HepG2 (cell line): ENCODE results near the gene DPEP2NB. TPM values are rescaled to one million over a fixed set of nuclear protein-coding genes. Genes with fewer than 3 reads are reported as not detected.

Experiments
- BRCA1 ChIP-seq: sonication (generic); formaldehyde crosslinking; IDR thresholded peaks from 2 replicates; pipeline ENCODE4 v1.4.0; 2020; ENCODE audit warnings: missing genetic modification reagents
- CBX2 ChIP-seq, 2 experiments: fragments of 200-600 bp in 1 of 2; sonication (generic); formaldehyde crosslinking in 1 of 2; IDR thresholded peaks; 2 replicates each; pipeline versions ENCODE4 v1.7.0 to v1.8.1; 2018 to 2022; ENCODE audit warnings: low read depth in 2 of 2, low read length in 1 of 2, mild to moderate bottlenecking in 1 of 2, missing genetic modification reagents in 1 of 2
- KDM1A ChIP-seq: IDR thresholded peaks from 2 replicates; pipeline ENCODE4 v1.6.1; 2016; ENCODE audit warnings: missing compliant biosample characterization
- KLF16 ChIP-seq, 2 experiments: sonication (generic) in 1 of 2; formaldehyde crosslinking in 1 of 2; IDR thresholded peaks; 2 replicates each; pipeline versions ENCODE4 v1.6.1 to v1.8.0; 2016 to 2023; ENCODE audit warnings: missing genetic modification reagents in 2 of 2, missing compliant biosample characterization in 1 of 2
- POLR2G ChIP-seq: fragments of 200-400 bp; formaldehyde crosslinking; IDR thresholded peaks from 2 replicates; pipeline ENCODE4 v1.6.1; 2018; ENCODE audit warnings: mild to moderate bottlenecking, low read depth, low read length, moderate library complexity
- RBFOX2 ChIP-seq: fragments of 200-400 bp; formaldehyde crosslinking; IDR thresholded peaks from 2 replicates; pipeline ENCODE4 v1.6.1; 2017; ENCODE audit warnings: low read depth, mild to moderate bottlenecking, low read length
- RXRB ChIP-seq: IDR thresholded peaks from 2 replicates; pipeline ENCODE4 v1.6.1; 2016; ENCODE audit warnings: borderline replicate concordance, missing genetic modification reagents, missing compliant biosample characterization
- SMAD3 ChIP-seq: sonication (generic); formaldehyde crosslinking; IDR thresholded peaks from 2 replicates; pipeline ENCODE4 v1.4.0; 2020; ENCODE audit warnings: missing genetic modification reagents
- SMARCC2 ChIP-seq: fragments of 450-650 bp; IDR thresholded peaks from 2 replicates; pipeline ENCODE4 v1.6.1; 2017; ENCODE audit warnings: antibody characterized with exemption, mild to moderate bottlenecking
- SNAI1 ChIP-seq: sonication (generic); formaldehyde crosslinking; IDR thresholded peaks from 2 replicates; pipeline ENCODE4 v1.5.0; 2020; ENCODE audit warnings: mild to moderate bottlenecking, missing genetic modification reagents, borderline replicate concordance
- YEATS4 ChIP-seq: sonication (generic); formaldehyde crosslinking; IDR thresholded peaks from 2 replicates; pipeline ENCODE4 v1.4.0; 2020; ENCODE audit warnings: missing genetic modification reagents, borderline replicate concordance
- ZBTB21 ChIP-seq: sonication (generic); formaldehyde crosslinking; IDR thresholded peaks from 2 replicates; pipeline ENCODE4 v1.4.0; 2020; ENCODE audit warnings: missing genetic modification reagents
- ZC3H4 ChIP-seq: sonication (generic); formaldehyde crosslinking; IDR thresholded peaks from 2 replicates; pipeline ENCODE4 v1.4.0; 2020; ENCODE audit warnings: missing genetic modification reagents, borderline replicate concordance
- ZNF207 ChIP-seq: fragments of 450-650 bp; IDR thresholded peaks from 2 replicates; pipeline ENCODE4 v1.6.1; 2016; ENCODE audit warnings: antibody characterized with exemption, borderline replicate concordance
- ZNF251 ChIP-seq: sonication (generic); formaldehyde crosslinking; IDR thresholded peaks from 2 replicates; pipeline ENCODE4 v1.9.0; 2021; ENCODE audit warnings: mild to moderate bottlenecking, missing genetic modification reagents
- ZNF496 ChIP-seq: sonication (generic); formaldehyde crosslinking; IDR thresholded peaks from 2 replicates; pipeline ENCODE4 v1.8.1; 2023; ENCODE audit warnings: mild to moderate bottlenecking, moderate library complexity, missing genetic modification reagents; ENCODE audit not compliant: insufficient replicate concordance
- ZNF556 ChIP-seq: sonication (generic); formaldehyde crosslinking; IDR thresholded peaks from 2 replicates; pipeline ENCODE4 v1.4.0; 2020; ENCODE audit warnings: mild to moderate bottlenecking, missing genetic modification reagents, borderline replicate concordance
- ZNF652 ChIP-seq: IDR thresholded peaks from 2 replicates; pipeline ENCODE4 v1.6.1; 2016; ENCODE audit warnings: low read depth, borderline replicate concordance
- polyA plus RNA-seq, 8 experiments: library from polyadenylated mRNA; depleted of rRNA in 3 of 8; stranded (reverse) in 7 of 8; unstranded in 1 of 8; fragments of >200 nt; fragmentation: Illumina TruSeq in 4 of 8; extraction: Trizol in 4 of 8; gene quantifications; 2 replicates each; pipeline versions ENCODE4 v1.2.1 to v1.2.3, GENCODE V29; 2011 to 2016; ENCODE audit warnings: low read depth in 4 of 8, missing spikeins in 1 of 8, mixed read lengths in 1 of 8; ENCODE audit not compliant: insufficient read depth in 1 of 8
- total RNA-seq, 5 experiments: library from RNA; depleted of rRNA; stranded (reverse); fragments of >200 nt; fragmentation: Illumina TruSeq; extraction: Trizol; gene quantifications; 2 replicates each; pipeline ENCODE4 v1.2.3, GENCODE V29; 2016; ENCODE audit warnings: low read depth in 1 of 5
- TF ChIP-seq, protein P1 (sequence below): sonication (generic); formaldehyde crosslinking; IDR thresholded peaks from 2 replicates; pipeline ENCODE4 v1.8.0; 2022; ENCODE audit warnings: missing genetic modification reagents, mild to moderate bottlenecking, inconsistent platforms, borderline replicate concordance
- TF ChIP-seq, protein P2 (sequence below): sonication (generic); formaldehyde crosslinking; IDR thresholded peaks from 2 replicates; pipeline ENCODE4 v1.9.0; 2021; ENCODE audit warnings: missing genetic modification reagents, borderline replicate concordance
- TF ChIP-seq, protein P3 (sequence below), 2 experiments: fragments of 450-650 bp in 1 of 2; sonication (generic) in 1 of 2; formaldehyde crosslinking; IDR thresholded peaks; 2 replicates each; pipeline versions ENCODE4 v1.5.0 to v1.8.0; 2020 to 2022; ENCODE audit warnings: mild to moderate bottlenecking in 1 of 2, missing genetic modification reagents in 1 of 2
- TF ChIP-seq, protein P4 (sequence below): sonication (generic); formaldehyde crosslinking; IDR thresholded peaks from 2 replicates; pipeline ENCODE4 v1.5.1; 2020; ENCODE audit warnings: mild to moderate bottlenecking, missing genetic modification reagents, moderate library complexity
- TF ChIP-seq, protein P5 (sequence below): sonication (generic); formaldehyde crosslinking; IDR thresholded peaks from 2 replicates; pipeline ENCODE4 v1.8.0; 2022; ENCODE audit warnings: mild to moderate bottlenecking, missing genetic modification reagents, moderate library complexity

DPEP2NB gene
- total and polyA plus RNA-seq, 2 of the 13 experiments (the other 11 are each of a cell fraction or from before 2014, with no cell fraction given), result not detected

DNA sequence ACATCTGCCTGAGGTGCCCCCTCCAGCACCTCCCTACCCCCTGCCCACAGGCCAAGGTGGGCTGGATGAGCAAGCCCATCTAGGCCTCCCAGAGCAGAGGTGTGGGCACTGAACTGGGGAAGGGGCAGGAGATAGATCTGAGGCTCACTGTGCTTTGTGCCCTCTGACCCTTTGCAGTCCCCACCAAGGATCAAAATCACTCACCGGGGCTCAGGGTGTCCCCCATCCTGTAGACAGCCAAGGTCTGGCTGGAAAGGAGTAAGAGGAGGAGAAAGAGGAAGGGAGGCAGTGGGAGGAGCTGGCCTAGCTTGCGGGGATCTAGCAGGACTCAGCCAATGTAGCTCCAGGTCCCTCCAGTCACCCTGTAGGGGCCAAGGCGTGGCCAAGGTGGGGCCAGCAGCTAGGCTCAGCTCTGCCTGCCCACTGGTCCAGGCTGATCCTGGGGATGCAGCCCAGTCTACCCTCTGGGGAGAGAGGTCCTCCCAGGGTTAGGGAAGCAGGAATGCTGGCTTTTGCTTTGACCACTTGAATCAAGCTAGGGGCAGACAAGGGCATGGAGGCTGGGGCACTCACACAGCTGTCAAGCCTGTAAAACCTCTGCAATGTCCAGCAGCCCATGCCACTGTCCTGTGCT, 49.0 kb downstream of the DPEP2NB start (continued):
- TF ChIP-seq, protein P1, sequence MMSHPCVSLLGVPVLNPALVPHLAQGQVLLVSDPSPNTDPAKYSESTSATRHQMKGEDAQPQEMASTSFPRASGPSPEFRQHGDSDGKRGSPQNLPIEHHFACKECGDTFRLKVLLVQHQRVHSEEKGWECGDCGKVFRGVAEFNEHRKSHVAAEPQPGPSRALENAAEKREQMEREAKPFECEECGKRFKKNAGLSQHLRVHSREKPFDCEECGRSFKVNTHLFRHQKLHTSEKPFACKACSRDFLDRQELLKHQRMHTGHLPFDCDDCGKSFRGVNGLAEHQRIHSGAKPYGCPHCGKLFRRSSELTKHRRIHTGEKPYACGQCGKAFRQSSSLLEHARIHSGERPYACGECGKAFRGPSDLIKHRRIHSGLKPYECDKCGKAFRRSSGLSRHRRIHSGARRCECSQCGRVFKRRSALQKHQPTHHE, result no peak
- TF ChIP-seq ZNF251 (CRISPR knock-in tag) (no peak), KLF16 (CRISPR knock-in tag; IDR thresholded peaks at IDR 0.05) (peak in 1 of 2 experiments; percentile 44; a peak in 1 of 4 replicates), SMARCC2 (no peak), BRCA1 (CRISPR knock-in tag) (no peak), RXRB (CRISPR knock-in tag) (no peak), ZC3H4 (no peak; the same call in 1 of the 2 replicates), SMAD3 (CRISPR knock-in tag) (no peak), POLR2G (no peak; the same call in 1 of the 2 replicates), RBFOX2 (no peak), ZNF496 (CRISPR knock-in tag) (no peak), KDM1A (CRISPR knock-in tag) (no peak), ZBTB21 (CRISPR knock-in tag) (no peak), ZNF556 (CRISPR knock-in tag) (peak; percentile 72; the same call in 1 of the 2 replicates), CBX2 (IDR thresholded peaks at IDR 0.05; ENCODE audit: low read depth, low read length) (no peak), CBX2 (CRISPR knock-in tag; IDR thresholded peaks at IDR 0.05; ENCODE audit: low read depth) (no peak), ZNF652 (CRISPR knock-in tag) (no peak), SNAI1 (CRISPR knock-in tag) (no peak), ZNF207 (no peak), YEATS4 (CRISPR knock-in tag) (0 out of 2 replicates have a peak, but pooled peaks have one; percentile 39)
- TF ChIP-seq, protein P2, sequence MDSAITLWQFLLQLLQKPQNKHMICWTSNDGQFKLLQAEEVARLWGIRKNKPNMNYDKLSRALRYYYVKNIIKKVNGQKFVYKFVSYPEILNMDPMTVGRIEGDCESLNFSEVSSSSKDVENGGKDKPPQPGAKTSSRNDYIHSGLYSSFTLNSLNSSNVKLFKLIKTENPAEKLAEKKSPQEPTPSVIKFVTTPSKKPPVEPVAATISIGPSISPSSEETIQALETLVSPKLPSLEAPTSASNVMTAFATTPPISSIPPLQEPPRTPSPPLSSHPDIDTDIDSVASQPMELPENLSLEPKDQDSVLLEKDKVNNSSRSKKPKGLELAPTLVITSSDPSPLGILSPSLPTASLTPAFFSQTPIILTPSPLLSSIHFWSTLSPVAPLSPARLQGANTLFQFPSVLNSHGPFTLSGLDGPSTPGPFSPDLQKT, result no peak
- TF ChIP-seq, protein P3, sequence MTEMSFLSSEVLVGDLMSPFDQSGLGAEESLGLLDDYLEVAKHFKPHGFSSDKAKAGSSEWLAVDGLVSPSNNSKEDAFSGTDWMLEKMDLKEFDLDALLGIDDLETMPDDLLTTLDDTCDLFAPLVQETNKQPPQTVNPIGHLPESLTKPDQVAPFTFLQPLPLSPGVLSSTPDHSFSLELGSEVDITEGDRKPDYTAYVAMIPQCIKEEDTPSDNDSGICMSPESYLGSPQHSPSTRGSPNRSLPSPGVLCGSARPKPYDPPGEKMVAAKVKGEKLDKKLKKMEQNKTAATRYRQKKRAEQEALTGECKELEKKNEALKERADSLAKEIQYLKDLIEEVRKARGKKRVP (CRISPR knock-in tag; IDR thresholded peaks at IDR 0.05), result no peak
- TF ChIP-seq, protein P4, sequence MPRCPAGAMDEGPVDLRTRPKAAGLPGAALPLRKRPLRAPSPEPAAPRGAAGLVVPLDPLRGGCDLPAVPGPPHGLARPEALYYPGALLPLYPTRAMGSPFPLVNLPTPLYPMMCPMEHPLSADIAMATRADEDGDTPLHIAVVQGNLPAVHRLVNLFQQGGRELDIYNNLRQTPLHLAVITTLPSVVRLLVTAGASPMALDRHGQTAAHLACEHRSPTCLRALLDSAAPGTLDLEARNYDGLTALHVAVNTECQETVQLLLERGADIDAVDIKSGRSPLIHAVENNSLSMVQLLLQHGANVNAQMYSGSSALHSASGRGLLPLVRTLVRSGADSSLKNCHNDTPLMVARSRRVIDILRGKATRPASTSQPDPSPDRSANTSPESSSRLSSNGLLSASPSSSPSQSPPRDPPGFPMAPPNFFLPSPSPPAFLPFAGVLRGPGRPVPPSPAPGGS (CRISPR knock-in tag), result no peak; the same call in 1 of the 2 replicates
- TF ChIP-seq, protein P5, sequence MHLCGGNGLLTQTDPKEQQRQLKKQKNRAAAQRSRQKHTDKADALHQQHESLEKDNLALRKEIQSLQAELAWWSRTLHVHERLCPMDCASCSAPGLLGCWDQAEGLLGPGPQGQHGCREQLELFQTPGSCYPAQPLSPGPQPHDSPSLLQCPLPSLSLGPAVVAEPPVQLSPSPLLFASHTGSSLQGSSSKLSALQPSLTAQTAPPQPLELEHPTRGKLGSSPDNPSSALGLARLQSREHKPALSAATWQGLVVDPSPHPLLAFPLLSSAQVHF, result no peak
